Fibroblast of lung (primary cell): ENCODE results near the gene PCDHA1. TPM values are rescaled to one million over a fixed set of nuclear protein-coding genes. Genes with fewer than 3 reads are reported as not detected.
A peak's percentile ranks its signal among the peaks of the same experiment; 100 is the strongest.
"Not testable (repeated sequence)": the region's sequence is repeated elsewhere in the genome, so short reads cannot be mapped to it uniquely, and the experiment has no call there.

Source experiments
- DNase-seq, 2 donors: peaks; one replicate each; pipeline versions ENCODE4 v3.0.0 to v3.0.0-alpha.2; 2010; ENCODE audit warnings: low read depth in 2 of 2
- H2AFZ ChIP-seq: 2 replicates; pipeline ENCODE4 v1.5.1; 2012; ENCODE audit warnings: low read length, control low read depth, inconsistent platforms
- H3K27ac ChIP-seq: 2 replicates; pipeline ENCODE4 v1.5.1; 2011; ENCODE audit warnings: low read length, control low read depth; ENCODE audit not compliant: insufficient read depth
- H3K27me3 ChIP-seq: 2 replicates; pipeline ENCODE4 v1.5.1; 2011; ENCODE audit warnings: mild to moderate bottlenecking, low read length; ENCODE audit not compliant: control insufficient read depth, insufficient read depth
- H3K36me3 ChIP-seq: 2 replicates; pipeline ENCODE4 v1.5.1; 2011; ENCODE audit warnings: low read length; ENCODE audit not compliant: control insufficient read depth, insufficient read depth
- H3K4me1 ChIP-seq: 2 replicates; pipeline ENCODE4 v1.5.1; 2011; ENCODE audit warnings: low read length; ENCODE audit not compliant: control insufficient read depth, insufficient read depth; ENCODE audit errors: extremely low read depth
- H3K4me2 ChIP-seq: 2 replicates; pipeline ENCODE4 v1.5.1; 2011; ENCODE audit warnings: low read length, control low read depth; ENCODE audit not compliant: insufficient read depth; ENCODE audit errors: extremely low read depth
- H3K4me3 ChIP-seq, 4 experiments: fragments of 200-600 bp in 1 of 4; sonication (generic) in 1 of 4; replicated peaks in 1 of 4; 2 replicates each; pipeline ENCODE4 v1.5.1; 2011 to 2016; ENCODE audit warnings: low read length in 4 of 4, low read depth in 3 of 4, mild to moderate bottlenecking in 3 of 4, control low read depth in 2 of 4, inconsistent platforms in 1 of 4, mixed read lengths in 1 of 4; ENCODE audit not compliant: insufficient read depth in 1 of 4; ENCODE audit errors: control extremely low read depth in 1 of 4
- H3K79me2 ChIP-seq: 2 replicates; pipeline ENCODE4 v1.5.1; 2012; ENCODE audit warnings: mild to moderate bottlenecking, low read length, inconsistent platforms; ENCODE audit not compliant: control insufficient read depth, insufficient read depth
- H3K9ac ChIP-seq: 2 replicates; pipeline ENCODE4 v1.5.1; 2011; ENCODE audit warnings: mild to moderate bottlenecking, low read length, control low read depth; ENCODE audit not compliant: insufficient read depth
- H3K9me3 ChIP-seq: 2 replicates; pipeline ENCODE4 v1.5.1; 2012; ENCODE audit warnings: low read depth, low read length; ENCODE audit not compliant: control insufficient read depth, insufficient read depth
- H4K20me1 ChIP-seq: 2 replicates; pipeline ENCODE4 v1.5.1; 2011; ENCODE audit warnings: low read length; ENCODE audit not compliant: control insufficient read depth, insufficient read depth; ENCODE audit errors: extremely low read depth
- EZH2 ChIP-seq: IDR thresholded peaks from 2 replicates; pipeline ENCODE4 v1.5.1; 2012; ENCODE audit warnings: low read length, control low read depth, mild to moderate bottlenecking; ENCODE audit errors: missing control alignments
- polyA plus RNA-seq, 2 donors: library from polyadenylated mRNA; depleted of rRNA in 1 of 2; stranded (reverse) in 1 of 2; unstranded in 1 of 2; fragments of >200 nt; gene quantifications; 2 replicates each; pipeline ENCODE4 v1.2.1, GENCODE V29; 2011 to 2012; ENCODE audit warnings: missing spikeins in 1 of 2
- total RNA-seq: library from RNA; depleted of rRNA; stranded (reverse); fragments of >200 nt; gene quantifications from 2 replicates; pipeline ENCODE4 v1.2.1, GENCODE V29; 2014
- TF ChIP-seq, protein P1 (sequence below), 2 donors: IDR thresholded peaks in 1 of 2; conservative IDR thresholded peaks in 1 of 2; 1 replicate in 1 of 2; 2 replicates in 1 of 2; pipeline ENCODE4 v1.5.1; 2011 to 2012; ENCODE audit warnings: low read length in 2 of 2, control low read depth in 1 of 2, inconsistent platforms in 1 of 2, low read depth in 1 of 2, mild to moderate bottlenecking in 1 of 2

Gene PCDHA1
- total and polyA plus RNA-seq, 2 donors (not counting 1 experiment from before 2014, with no cell fraction given), result under 0.01 to 0.12 TPM

DNA sequence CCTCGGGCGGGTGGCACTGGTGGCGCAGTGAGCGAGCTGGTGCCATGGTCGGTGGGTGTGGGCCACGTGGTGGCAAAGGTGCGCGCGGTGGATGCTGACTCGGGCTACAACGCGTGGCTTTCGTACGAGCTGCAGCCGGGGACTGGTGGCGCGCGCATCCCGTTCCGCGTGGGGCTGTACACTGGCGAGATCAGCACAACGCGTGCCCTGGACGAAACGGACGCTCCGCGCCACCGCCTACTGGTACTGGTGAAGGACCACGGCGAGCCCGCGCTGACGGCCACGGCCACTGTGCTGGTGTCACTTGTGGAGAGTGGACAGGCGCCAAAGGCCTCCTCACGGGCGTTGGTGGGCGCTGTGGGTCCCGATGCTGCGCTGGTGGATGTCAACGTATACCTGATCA is 22.9 kb downstream of the PCDHA1 start:
- Histone ChIP-seq H3K9ac (no peak overlapping the region), H3K27me3 (no peaks in the 10 kb centered on the region), H3K4me2 (no peak overlapping the region), H3K9me3 (no peaks in the 10 kb centered on the region), H2AFZ (no peak overlapping the region), H3K4me3 (no peak overlapping the region), H4K20me1 (no peaks in the 10 kb centered on the region), H3K27ac (no peak overlapping the region), H3K79me2 (no peaks in the 10 kb centered on the region), H3K36me3 (no peaks in the 10 kb centered on the region), H3K4me1 (no peaks in the 10 kb centered on the region)
- TF ChIP-seq, protein P1, sequence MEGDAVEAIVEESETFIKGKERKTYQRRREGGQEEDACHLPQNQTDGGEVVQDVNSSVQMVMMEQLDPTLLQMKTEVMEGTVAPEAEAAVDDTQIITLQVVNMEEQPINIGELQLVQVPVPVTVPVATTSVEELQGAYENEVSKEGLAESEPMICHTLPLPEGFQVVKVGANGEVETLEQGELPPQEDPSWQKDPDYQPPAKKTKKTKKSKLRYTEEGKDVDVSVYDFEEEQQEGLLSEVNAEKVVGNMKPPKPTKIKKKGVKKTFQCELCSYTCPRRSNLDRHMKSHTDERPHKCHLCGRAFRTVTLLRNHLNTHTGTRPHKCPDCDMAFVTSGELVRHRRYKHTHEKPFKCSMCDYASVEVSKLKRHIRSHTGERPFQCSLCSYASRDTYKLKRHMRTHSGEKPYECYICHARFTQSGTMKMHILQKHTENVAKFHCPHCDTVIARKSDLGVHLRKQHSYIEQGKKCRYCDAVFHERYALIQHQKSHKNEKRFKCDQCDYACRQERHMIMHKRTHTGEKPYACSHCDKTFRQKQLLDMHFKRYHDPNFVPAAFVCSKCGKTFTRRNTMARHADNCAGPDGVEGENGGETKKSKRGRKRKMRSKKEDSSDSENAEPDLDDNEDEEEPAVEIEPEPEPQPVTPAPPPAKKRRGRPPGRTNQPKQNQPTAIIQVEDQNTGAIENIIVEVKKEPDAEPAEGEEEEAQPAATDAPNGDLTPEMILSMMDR (conservative IDR thresholded peaks at IDR 0.05 in 1 of 2, IDR thresholded peaks at IDR 0.05 in 1 of 2; ENCODE audit: low read depth in 1 of 2, low read length in 2 of 2), result no peak
- no peak for TF ChIP-seq EZH2
- no peak for DNase-seq

DNA sequence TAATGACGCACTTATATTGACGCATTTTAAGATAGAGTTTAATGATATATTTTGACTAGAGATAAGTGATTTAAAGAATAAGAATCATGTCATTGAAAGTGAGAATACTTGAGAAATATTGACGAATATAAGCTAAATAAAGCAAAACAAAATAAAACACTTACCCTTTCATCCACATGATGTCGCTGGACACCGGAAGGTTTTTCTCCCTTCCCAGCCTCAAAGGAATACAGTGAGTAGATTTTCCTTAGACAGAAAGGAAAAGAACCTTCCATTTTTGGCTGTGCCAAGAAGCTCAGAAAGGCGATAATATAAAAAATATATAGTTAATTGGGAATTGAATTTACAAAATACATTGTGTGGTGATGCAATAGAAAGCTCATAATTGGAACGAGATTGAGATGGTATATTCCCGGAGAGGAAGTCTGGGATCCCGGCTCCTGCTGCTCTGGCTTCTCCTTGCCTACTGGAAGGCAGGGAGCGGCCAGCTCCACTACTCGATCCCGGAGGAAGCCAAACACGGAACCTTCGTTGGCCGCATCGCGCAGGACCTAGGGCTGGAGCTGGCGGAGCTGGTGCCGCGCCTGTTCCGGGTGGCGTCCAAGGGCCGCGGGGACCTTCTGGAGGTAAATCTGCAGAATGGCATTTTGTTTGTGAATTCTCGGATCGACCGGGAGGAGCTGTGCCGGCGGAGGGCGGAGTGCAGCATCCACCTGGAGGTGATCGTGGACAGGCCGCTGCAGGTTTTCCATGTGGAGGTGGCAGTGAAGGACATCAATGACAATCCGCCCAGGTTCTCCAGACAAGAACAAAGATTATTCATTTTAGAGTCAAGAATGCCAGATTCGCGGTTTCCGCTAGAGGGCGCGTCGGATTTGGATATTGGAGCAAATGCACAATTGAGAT is 35.7 kb downstream of the PCDHA1 start, which contains the start of gene PCDHA5:
Gene PCDHA5, plus strand, starts transcription at position 239 of the 906 bp plus-strand sequence.
- Histone ChIP-seq H3K4me1 (no peaks in the 10 kb centered on the region), H3K36me3 (no peaks in the 10 kb centered on the region), H3K27ac (no peak within 1 kb of the TSS), H3K9me3 (no peaks in the 10 kb centered on the region), H4K20me1 (no peaks in the 10 kb centered on the region), H3K27me3 (no peaks in the 10 kb centered on the region), H3K9ac (no peak within 1 kb of the TSS), H2AFZ (no peak within 1 kb of the TSS), H3K4me2 (no peak within 1 kb of the TSS), H3K4me3 (peak within 1 kb of the TSS in 1 of 4 experiments; percentile 17), H3K79me2 (no peaks in the 10 kb centered on the region)
- TF ChIP-seq, protein P1 (conservative IDR thresholded peaks at IDR 0.05 in 1 of 2, IDR thresholded peaks at IDR 0.05 in 1 of 2; ENCODE audit: low read depth in 1 of 2, low read length in 2 of 2), result peak; percentile 35 to 36
- no peak for TF ChIP-seq EZH2
- DNase-seq, result no peak

DNA sequence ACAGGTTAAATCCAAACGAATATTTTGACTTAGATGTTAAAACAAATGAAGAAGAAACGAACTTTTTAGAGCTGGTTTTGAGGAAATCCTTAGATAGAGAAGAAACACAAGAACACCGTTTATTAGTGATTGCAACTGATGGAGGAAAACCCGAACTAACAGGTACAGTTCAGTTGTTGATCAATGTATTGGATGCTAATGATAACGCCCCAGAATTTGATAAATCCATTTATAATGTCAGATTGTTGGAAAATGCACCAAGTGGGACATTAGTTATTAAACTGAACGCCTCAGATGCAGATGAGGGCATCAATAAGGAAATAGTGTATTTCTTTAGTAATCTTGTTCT is 36.3 kb downstream of the PCDHA1 start:
- Histone ChIP-seq H3K9me3 (no peaks in the 10 kb centered on the region), H3K4me3 (no peak overlapping the region), H3K9ac (no peak overlapping the region), H3K4me2 (no peak overlapping the region), H2AFZ (no peak overlapping the region), H3K4me1 (no peaks in the 10 kb centered on the region), H3K79me2 (no peaks in the 10 kb centered on the region), H4K20me1 (no peaks in the 10 kb centered on the region), H3K27ac (no peak overlapping the region), H3K36me3 (no peaks in the 10 kb centered on the region), H3K27me3 (no peaks in the 10 kb centered on the region)
- TF ChIP-seq, protein P1 (conservative IDR thresholded peaks at IDR 0.05 in 1 of 2, IDR thresholded peaks at IDR 0.05 in 1 of 2; ENCODE audit: low read depth in 1 of 2, low read length in 2 of 2), result no peak
- TF ChIP-seq EZH2, result no peak
- DNase-seq, result no peak

DNA sequence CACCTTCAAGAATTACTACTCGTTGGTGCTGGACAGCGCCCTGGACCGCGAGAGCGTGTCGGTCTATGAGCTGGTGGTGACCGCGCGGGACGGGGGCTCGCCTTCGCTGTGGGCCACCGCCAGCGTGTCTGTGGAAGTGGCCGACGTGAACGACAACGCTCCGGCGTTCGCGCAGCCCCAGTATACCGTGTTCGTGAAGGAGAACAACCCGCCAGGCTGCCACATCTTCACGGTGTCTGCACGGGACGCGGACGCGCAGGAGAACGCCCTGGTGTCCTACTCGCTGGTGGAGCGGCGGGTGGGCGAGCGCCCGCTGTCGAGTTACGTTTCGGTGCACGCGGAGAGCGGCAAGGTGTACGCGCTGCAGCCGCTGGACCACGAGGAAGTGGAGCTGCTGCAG is 37.0 kb downstream of the PCDHA1 start:
- H3K9ac ChIP-seq, H2AFZ ChIP-seq, H3K27ac ChIP-seq, H3K4me3 ChIP-seq, H3K9me3 ChIP-seq, H3K36me3 ChIP-seq, H3K4me2 ChIP-seq, H3K4me1 ChIP-seq, H3K79me2 ChIP-seq, H4K20me1 ChIP-seq, H3K27me3 ChIP-seq, DNase-seq: not testable (repeated sequence)
